Measurements from ENCODE around the gene NSUN2.

NSUN2 gene

GRCh38 chr5:6570530-6570929, 62.3 kb downstream of the NSUN2 start:
- H3K36me3 ChIP-seq, result no peaks in the 10 kb centered on the region
- no peak overlapping the region for H3K4me2 ChIP-seq
- H3K4me3 ChIP-seq, result no peak overlapping the region
- no peak overlapping the region for H3K27ac ChIP-seq
- H3K4me1 ChIP-seq, result no peaks in the 10 kb centered on the region
- H4K20me1 ChIP-seq, result no peaks in the 10 kb centered on the region
- no peaks in the 10 kb centered on the region for H3K9me3 ChIP-seq
- H3K9ac ChIP-seq, result no peak overlapping the region
- H3K27me3 ChIP-seq, result no peaks in the 10 kb centered on the region
- TF ChIP-seq Cebpa-rat (IDR thresholded peaks at IDR 0.05), result no peak

- H3K36me3 ChIP-seq, result no peaks in the 10 kb centered on the region
- no peak overlapping the region for H3K27ac ChIP-seq
- TF ChIP-seq Cebpa-rat (IDR thresholded peaks at IDR 0.05), result no peak
- H3K4me3 ChIP-seq, result no peak overlapping the region
- H3K4me2 ChIP-seq, result no peak overlapping the region
- H3K27me3 ChIP-seq, result no peaks in the 10 kb centered on the region
- H4K20me1 ChIP-seq, result no peaks in the 10 kb centered on the region
- no peak overlapping the region for H3K9ac ChIP-seq
- H3K9me3 ChIP-seq, result no peaks in the 10 kb centered on the region
- H3K4me1 ChIP-seq, result no peaks in the 10 kb centered on the region
Observed at GRCh38 chr5:6568889-6569288, 64.0 kb downstream of the NSUN2 start.

GRCh38 chr5:6568383-6568782, 64.5 kb downstream of the NSUN2 start:
- Histone ChIP-seq H3K4me1 (no peaks in the 10 kb centered on the region), H3K27me3 (no peaks in the 10 kb centered on the region), H3K4me3 (no peak overlapping the region), H3K4me2 (no peak overlapping the region), H4K20me1 (no peaks in the 10 kb centered on the region), H3K36me3 (no peaks in the 10 kb centered on the region), H3K27ac (no peak overlapping the region), H3K9ac (no peak overlapping the region), H3K9me3 (no peaks in the 10 kb centered on the region)
- no peak for TF ChIP-seq Cebpa-rat (IDR thresholded peaks at IDR 0.05)

GRCh38 chr5:6567835-6568234, 65.0 kb downstream of the NSUN2 start:
- no peak for TF ChIP-seq Cebpa-rat (IDR thresholded peaks at IDR 0.05)
- H3K4me3 ChIP-seq, result no peak overlapping the region
- no peak overlapping the region for H3K4me2 ChIP-seq
- H3K27me3 ChIP-seq, result no peaks in the 10 kb centered on the region
- H3K27ac ChIP-seq, result no peak overlapping the region
- no peaks in the 10 kb centered on the region for H3K4me1 ChIP-seq
- H3K9me3 ChIP-seq, result no peaks in the 10 kb centered on the region
- H3K36me3 ChIP-seq, result no peaks in the 10 kb centered on the region
- H3K9ac ChIP-seq, result no peak overlapping the region
- H4K20me1 ChIP-seq, result no peaks in the 10 kb centered on the region

- Histone ChIP-seq H3K4me3 (no peak overlapping the region), H3K9me3 (no peaks in the 10 kb centered on the region), H4K20me1 (no peaks in the 10 kb centered on the region), H3K27ac (no peak overlapping the region), H3K27me3 (no peaks in the 10 kb centered on the region), H3K4me1 (no peaks in the 10 kb centered on the region), H3K36me3 (no peaks in the 10 kb centered on the region), H3K4me2 (no peak overlapping the region), H3K9ac (no peak overlapping the region)
- no peak for TF ChIP-seq Cebpa-rat (IDR thresholded peaks at IDR 0.05)
Observed at GRCh38 chr5:6567068-6567467, 65.8 kb downstream of the NSUN2 start.

- H3K9ac ChIP-seq, result no peak overlapping the region
- no peaks in the 10 kb centered on the region for H4K20me1 ChIP-seq
- TF ChIP-seq Cebpa-rat (IDR thresholded peaks at IDR 0.05), result no peak
- no peak overlapping the region for H3K4me3 ChIP-seq
- no peaks in the 10 kb centered on the region for H3K9me3 ChIP-seq
- H3K27me3 ChIP-seq, result no peaks in the 10 kb centered on the region
- H3K4me1 ChIP-seq, result no peaks in the 10 kb centered on the region
- no peak overlapping the region for H3K4me2 ChIP-seq
- H3K27ac ChIP-seq, result no peak overlapping the region
- no peaks in the 10 kb centered on the region for H3K36me3 ChIP-seq
Observed at GRCh38 chr5:6565492-6565891, 67.4 kb downstream of the NSUN2 start.

GRCh38 chr5:6557807-6558575, 74.9 kb downstream of the NSUN2 start:
- no peak for TF ChIP-seq Cebpa-rat (IDR thresholded peaks at IDR 0.05)
- no peaks in the 10 kb centered on the region for H3K27me3 ChIP-seq
- no peaks in the 10 kb centered on the region for H4K20me1 ChIP-seq
- no peak overlapping the region for H3K4me2 ChIP-seq
- no peak overlapping the region for H3K27ac ChIP-seq
- H3K4me1 ChIP-seq, result no peaks in the 10 kb centered on the region
- peaks cover 28% of the 10 kb centered on the region for H3K9me3 ChIP-seq
- H3K9ac ChIP-seq, result no peak overlapping the region
- H3K36me3 ChIP-seq, result no peaks in the 10 kb centered on the region
- H3K4me3 ChIP-seq, result no peak overlapping the region

GRCh38 chr5:6556802-6557102, 76.1 kb downstream of the NSUN2 start:
- no peak for TF ChIP-seq Cebpa-rat (IDR thresholded peaks at IDR 0.05)
- Histone ChIP-seq H3K9me3 (peaks cover 28% of the 10 kb centered on the region), H3K27me3 (no peaks in the 10 kb centered on the region), H3K4me3 (no peak overlapping the region), H3K27ac (no peak overlapping the region), H4K20me1 (no peaks in the 10 kb centered on the region), H3K9ac (no peak overlapping the region), H3K4me1 (no peaks in the 10 kb centered on the region), H3K4me2 (no peak overlapping the region), H3K36me3 (no peaks in the 10 kb centered on the region)

GRCh38 chr5:6556089-6556801, 76.6 kb downstream of the NSUN2 start:
- no peak overlapping the region for H3K4me2 ChIP-seq
- no peaks in the 10 kb centered on the region for H3K36me3 ChIP-seq
- H3K27me3 ChIP-seq, result no peaks in the 10 kb centered on the region
- no peaks in the 10 kb centered on the region for H3K4me1 ChIP-seq
- no peaks in the 10 kb centered on the region for H4K20me1 ChIP-seq
- no peak overlapping the region for H3K9ac ChIP-seq
- no peak for TF ChIP-seq Cebpa-rat (IDR thresholded peaks at IDR 0.05)
- H3K9me3 ChIP-seq, result peaks cover 28% of the 10 kb centered on the region
- no peak overlapping the region for H3K27ac ChIP-seq
- no peak overlapping the region for H3K4me3 ChIP-seq

GRCh38 chr5:6554812-6555211, 78.0 kb downstream of the NSUN2 start:
- no peak for TF ChIP-seq Cebpa-rat (IDR thresholded peaks at IDR 0.05)

More at GRCh38 chr5:6554812-6555211, 78.0 kb downstream of the NSUN2 start:
- Histone ChIP-seq H3K27ac (no peak overlapping the region), H3K27me3 (no peaks in the 10 kb centered on the region), H4K20me1 (no peaks in the 10 kb centered on the region), H3K4me2 (no peak overlapping the region), H3K9me3 (peaks cover 28% of the 10 kb centered on the region), H3K4me1 (no peaks in the 10 kb centered on the region), H3K9ac (no peak overlapping the region), H3K4me3 (no peak overlapping the region), H3K36me3 (no peaks in the 10 kb centered on the region)

All from BLaER1 (cell line).